Vagina (tissue), 2 donors: ENCODE measurements around the gene RIBC2.

Experiments
- CTCF ChIP-seq, 3 experiments: fragments of 450-650 bp in 2 of 3; fragments of 200-600 bp in 1 of 3; sonication (generic) in 1 of 3; IDR thresholded peaks; one replicate each; pipeline ENCODE4 v1.5.1; 2017 to 2019; ENCODE audit warnings: antibody characterized with exemption in 3 of 3, mild to moderate bottlenecking in 2 of 3, moderate library complexity in 2 of 3
- POLR2A ChIP-seq, 2 donors: fragments of 450-650 bp; IDR thresholded peaks; one replicate each; pipeline ENCODE4 v1.6.1; 2017; ENCODE audit warnings: antibody characterized with exemption in 2 of 2, mild to moderate bottlenecking in 2 of 2, moderate library complexity in 2 of 2
- POLR2AphosphoS5 ChIP-seq, 2 donors: sonication (generic); formaldehyde crosslinking; IDR thresholded peaks; one replicate each; pipeline ENCODE4 v1.9.0; 2017; ENCODE audit warnings: antibody characterized with exemption in 2 of 2, mild to moderate bottlenecking in 2 of 2, low read depth in 1 of 2; ENCODE audit not compliant: insufficient read depth in 1 of 2

GRCh38 chr22:45451972-45452371, 38.5 kb downstream of the RIBC2 start:
- TF ChIP-seq POLR2A (IDR thresholded peaks at IDR 0.05) (no peak), CTCF (IDR thresholded peaks at IDR 0.05) (no peak), POLR2AphosphoS5 (IDR thresholded peaks at IDR 0.05; ENCODE audit: insufficient read depth in 1 of 2, low read depth in 1 of 2) (no peak)
